Esophagus muscularis mucosa (tissue), 4 donors: ENCODE data around the gene FAM149B1. TPM values are rescaled to one million over a fixed set of nuclear protein-coding genes. Genes with fewer than 3 reads are reported as not detected.

Experiments used
- DNase-seq: peaks from one replicate; pipeline ENCODE4 v3.0.0-alpha.2; 2017; ENCODE audit errors: extremely low spot score
- H3K27ac ChIP-seq, 4 donors: fragments of 200-600 bp; sonication (generic); replicated peaks in 1 of 4; 1 replicate in 3 of 4; 2 replicates in 1 of 4; pipeline ENCODE4 v1.5.1; 2016 to 2019; ENCODE audit warnings: mild to moderate bottlenecking in 1 of 4
- H3K27me3 ChIP-seq, 4 donors: fragments of 200-600 bp; sonication (generic); one replicate each; pipeline versions ENCODE4 v1.5.1 to v1.6.0; 2016 to 2019
- H3K36me3 ChIP-seq, 4 donors: fragments of 200-600 bp; sonication (generic); one replicate each; pipeline ENCODE4 v1.5.1; 2016 to 2019
- H3K4me1 ChIP-seq, 4 donors: fragments of 200-600 bp; sonication (generic); one replicate each; pipeline ENCODE4 v1.5.1; 2016 to 2019
- H3K4me3 ChIP-seq, 4 donors: fragments of 200-600 bp; sonication (generic); 1 replicate in 2 of 4; 2 replicates in 2 of 4; pipeline ENCODE4 v1.5.1; 2016 to 2019; ENCODE audit warnings: mild to moderate bottlenecking in 4 of 4, moderate library complexity in 1 of 4
- H3K9me3 ChIP-seq, 4 donors: fragments of 200-600 bp; sonication (generic); 1 replicate in 3 of 4; 2 replicates in 1 of 4; pipeline ENCODE4 v1.5.1; 2016 to 2019
- EP300 ChIP-seq: sonication (generic); formaldehyde crosslinking; IDR thresholded peaks from one replicate; pipeline ENCODE4 v1.6.1; 2017; ENCODE audit warnings: antibody characterized with exemption
- POLR2A ChIP-seq: fragments of 450-650 bp; IDR thresholded peaks from one replicate; pipeline ENCODE4 v1.6.1; 2017; ENCODE audit warnings: antibody characterized with exemption, moderate library complexity, mild to moderate bottlenecking, low read depth
- POLR2AphosphoS5 ChIP-seq, 2 donors: sonication (generic); formaldehyde crosslinking; IDR thresholded peaks; one replicate each; pipeline ENCODE4 v1.6.1; 2017; ENCODE audit warnings: antibody characterized with exemption in 2 of 2
- WGBS: methylation state at CpG from one replicate; pipeline ENCODE4 v1.1.5; 2018; 5-methylcytosine and 5-hydroxymethylcytosine counted together
- intact Hi-C: fragments of 100-400 bp; cut with DNase I; formaldehyde crosslinking; loops from one replicate; pipeline ENCODE4 v1.15.1; 2023
- total RNA-seq, 4 donors: library from RNA; depleted of rRNA; stranded (reverse); fragments of >200 nt; gene quantifications; one replicate each; pipeline versions ENCODE4 v1.1.0 to v1.2.1, GENCODE V29; 2016
- TF ChIP-seq, protein P1 (sequence below), 3 experiments: fragments of 200-600 bp in 2 of 3; fragments of 450-650 bp in 1 of 3; sonication (generic) in 2 of 3; IDR thresholded peaks; one replicate each; pipeline ENCODE4 v1.5.1; 2017 to 2019; ENCODE audit warnings: antibody characterized with exemption in 3 of 3, mild to moderate bottlenecking in 2 of 3, moderate library complexity in 1 of 3

The FAM149B1 gene
- total RNA-seq, 4 donors from 2014 or later, result 14.1 to 18.0 (median 14.9) TPM

DNA sequence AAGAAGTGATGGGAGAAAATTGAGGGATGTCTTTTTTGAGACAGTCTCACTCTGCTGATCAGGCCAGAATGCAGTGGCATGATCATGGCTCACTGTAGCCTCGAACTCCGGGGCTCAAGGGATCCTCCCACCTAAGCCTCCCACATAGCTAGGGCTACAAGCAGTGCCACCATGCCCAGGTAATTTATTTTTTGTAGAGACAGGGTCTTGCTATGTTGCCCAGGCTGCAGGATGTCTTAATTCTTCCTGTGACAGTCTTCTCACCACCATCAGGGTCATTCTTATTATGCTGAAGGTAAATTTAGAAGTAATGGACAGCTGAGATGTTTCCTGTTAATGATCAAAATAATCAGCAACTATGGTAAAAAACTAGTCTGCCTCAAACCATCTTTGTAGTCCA lies 72.0 kb downstream of the FAM149B1 start:
- TF ChIP-seq POLR2AphosphoS5 (IDR thresholded peaks at IDR 0.05) (no peak), EP300 (no peak), POLR2A (no peak)
- TF ChIP-seq, protein P1, sequence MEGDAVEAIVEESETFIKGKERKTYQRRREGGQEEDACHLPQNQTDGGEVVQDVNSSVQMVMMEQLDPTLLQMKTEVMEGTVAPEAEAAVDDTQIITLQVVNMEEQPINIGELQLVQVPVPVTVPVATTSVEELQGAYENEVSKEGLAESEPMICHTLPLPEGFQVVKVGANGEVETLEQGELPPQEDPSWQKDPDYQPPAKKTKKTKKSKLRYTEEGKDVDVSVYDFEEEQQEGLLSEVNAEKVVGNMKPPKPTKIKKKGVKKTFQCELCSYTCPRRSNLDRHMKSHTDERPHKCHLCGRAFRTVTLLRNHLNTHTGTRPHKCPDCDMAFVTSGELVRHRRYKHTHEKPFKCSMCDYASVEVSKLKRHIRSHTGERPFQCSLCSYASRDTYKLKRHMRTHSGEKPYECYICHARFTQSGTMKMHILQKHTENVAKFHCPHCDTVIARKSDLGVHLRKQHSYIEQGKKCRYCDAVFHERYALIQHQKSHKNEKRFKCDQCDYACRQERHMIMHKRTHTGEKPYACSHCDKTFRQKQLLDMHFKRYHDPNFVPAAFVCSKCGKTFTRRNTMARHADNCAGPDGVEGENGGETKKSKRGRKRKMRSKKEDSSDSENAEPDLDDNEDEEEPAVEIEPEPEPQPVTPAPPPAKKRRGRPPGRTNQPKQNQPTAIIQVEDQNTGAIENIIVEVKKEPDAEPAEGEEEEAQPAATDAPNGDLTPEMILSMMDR (IDR thresholded peaks at IDR 0.05), result no peak
- H3K36me3 ChIP-seq, result peaks cover 33 to 88% (median 64%) of the 10 kb centered on the region in 4 donors
- intact Hi-C loops, result no loop called here
- H3K9me3 ChIP-seq, result no peaks in the 10 kb centered on the region
- no peaks in the 10 kb centered on the region for H3K27me3 ChIP-seq
- H3K27ac ChIP-seq, result no peak overlapping the region
- H3K4me3 ChIP-seq, result no peak overlapping the region
- peaks cover 0 to 9% (median 4%) of the 10 kb centered on the region in 4 donors for H3K4me1 ChIP-seq
- no peak for DNase-seq
- 93% methylated on average over 2 of the region's 2 CpGs for WGBS

DNA sequence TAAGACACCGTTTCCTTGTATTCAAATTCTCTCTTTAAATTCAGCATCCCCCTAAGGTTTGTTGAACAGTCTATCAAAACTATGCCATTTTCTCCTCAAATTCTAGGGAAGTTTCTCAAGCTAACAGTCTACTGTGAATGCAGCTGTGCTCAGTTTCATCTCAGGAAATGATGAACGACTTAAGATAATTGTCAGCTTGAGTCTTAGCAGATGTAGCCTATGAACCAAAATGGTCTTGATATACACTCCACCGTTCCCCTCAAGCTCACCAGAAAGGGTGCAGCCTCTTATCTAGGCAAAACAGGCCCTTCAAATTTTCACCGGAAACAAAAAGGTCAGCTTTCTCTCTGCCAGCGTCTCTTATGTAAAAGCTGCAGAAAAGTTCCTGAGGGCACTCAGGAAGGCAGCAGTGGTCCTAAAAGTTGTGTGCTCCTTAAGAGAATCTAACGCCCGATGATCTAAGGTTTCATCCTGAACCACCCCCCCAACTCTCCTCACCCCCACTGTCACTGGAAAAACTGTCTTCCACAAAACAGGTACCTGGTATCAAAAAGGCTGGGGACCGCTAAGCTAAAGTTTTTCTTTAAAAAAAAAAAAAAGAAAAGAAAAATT lies 77.1 kb downstream of the FAM149B1 start:
- no peak overlapping the region for H3K27ac ChIP-seq
- TF ChIP-seq, protein P1 (IDR thresholded peaks at IDR 0.05), result no peak
- TF ChIP-seq POLR2AphosphoS5 (IDR thresholded peaks at IDR 0.05) (no peak), POLR2A (no peak), EP300 (no peak)
- DNase-seq, result no peak
- peaks cover 15 to 36% (median 28%) of the 10 kb centered on the region in 4 donors for H3K4me1 ChIP-seq
- WGBS, result 59% methylated on average over 8 of the region's 8 CpGs
- no peak overlapping the region for H3K4me3 ChIP-seq
- H3K27me3 ChIP-seq, result no peaks in the 10 kb centered on the region
- no peaks in the 10 kb centered on the region for H3K9me3 ChIP-seq
- peaks cover 30 to 63% (median 49%) of the 10 kb centered on the region in 4 donors for H3K36me3 ChIP-seq
- intact Hi-C loops, result no loop called here

DNA sequence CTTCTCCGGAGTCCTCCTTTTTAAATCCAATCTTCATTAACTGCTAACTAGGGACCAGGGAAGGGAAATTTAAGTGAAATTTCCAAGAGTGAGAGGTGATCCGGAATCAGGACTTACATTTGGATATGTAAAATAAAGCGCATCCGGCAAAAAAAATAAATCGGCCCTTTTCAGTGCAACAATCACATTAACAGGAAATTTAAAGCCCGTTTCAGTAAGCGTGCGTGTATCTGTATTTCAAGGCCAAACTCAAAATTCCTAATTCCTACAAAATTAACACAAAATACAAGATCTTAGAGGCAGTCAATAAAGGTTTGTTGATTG lies 78.4 kb downstream of the FAM149B1 start:
- Histone ChIP-seq H3K27ac (peak overlapping the region; percentile 80 to 88 (median 84)), H3K36me3 (peaks cover 21 to 60% (median 46%) of the 10 kb centered on the region in 4 donors), H3K4me1 (peaks cover 22 to 44% (median 36%) of the 10 kb centered on the region in 4 donors), H3K27me3 (no peaks in the 10 kb centered on the region), H3K4me3 (peak overlapping the region; percentile 76 to 90 (median 82)), H3K9me3 (no peaks in the 10 kb centered on the region)
- intact Hi-C loops, result no loop called here
- DNase-seq, result no peak
- TF ChIP-seq POLR2A (no peak), POLR2AphosphoS5 (IDR thresholded peaks at IDR 0.05) (no peak), EP300 (no peak)
- TF ChIP-seq, protein P1 (IDR thresholded peaks at IDR 0.05), result no peak
- 5% methylated on average over 8 of the region's 8 CpGs for WGBS

DNA sequence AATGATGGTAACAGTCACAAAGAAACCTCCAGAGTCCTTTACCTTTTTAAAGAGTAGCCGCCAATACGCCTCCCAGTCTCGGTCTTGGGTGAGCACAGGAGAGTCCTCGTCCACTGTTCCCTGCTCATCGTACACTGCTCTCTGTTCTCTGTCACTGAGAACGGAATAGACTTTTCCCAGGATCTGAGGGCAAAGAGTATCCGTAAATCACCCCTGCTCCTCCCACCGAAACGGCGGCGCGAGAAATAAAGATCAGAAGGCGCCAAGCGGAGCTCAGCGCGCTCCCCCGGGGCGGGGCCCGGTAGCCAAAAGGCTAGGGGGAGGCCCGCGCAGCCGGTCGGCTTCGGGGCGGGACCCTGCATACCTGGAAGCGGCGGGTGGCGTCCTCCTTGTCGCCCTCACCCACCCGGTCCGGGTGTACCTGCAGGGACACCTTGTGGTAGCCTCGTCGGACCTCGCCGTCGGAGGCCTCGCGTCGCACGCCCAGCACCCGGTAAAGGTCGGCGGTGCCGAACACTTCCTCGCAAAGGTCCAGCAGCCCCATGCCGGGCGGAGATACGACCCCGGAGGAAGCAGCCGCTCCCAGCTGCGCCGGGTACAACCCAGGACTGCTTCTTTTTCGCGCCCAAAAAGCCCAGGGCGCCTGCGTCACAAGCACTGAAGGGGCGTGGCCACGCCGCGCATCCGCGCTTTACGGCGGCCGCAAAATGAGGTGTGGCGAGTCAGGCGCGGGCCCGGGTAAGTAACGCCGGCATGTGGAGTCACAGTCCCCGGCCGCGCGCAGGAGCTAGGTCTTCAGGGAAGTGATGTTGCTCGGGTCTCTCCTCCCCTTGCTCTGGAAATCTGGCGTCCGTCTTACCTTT lies 79.0 kb downstream of the FAM149B1 start, which contains the start of gene DNAJC9:
TSS of gene DNAJC9 (minus strand) at position 610 of the 863 bp plus-strand sequence. CDS start at position 544, 66 bp downstream.
- Histone ChIP-seq H3K27ac (peak within 1 kb of the TSS; percentile 80 to 88 (median 84)), H3K36me3 (peaks cover 21 to 55% (median 41%) of the 10 kb centered on the region in 4 donors), H3K27me3 (no peaks in the 10 kb centered on the region), H3K9me3 (no peaks in the 10 kb centered on the region), H3K4me1 (peaks cover 27 to 50% (median 42%) of the 10 kb centered on the region in 4 donors), H3K4me3 (peak within 1 kb of the TSS; percentile 76 to 90 (median 82))
- no peak for TF ChIP-seq EP300
- TF ChIP-seq POLR2A, result peak; percentile 86
- TF ChIP-seq, protein P1 (IDR thresholded peaks at IDR 0.05), result no peak
- peak; percentile 96 to 99 for TF ChIP-seq POLR2AphosphoS5 (IDR thresholded peaks at IDR 0.05)
- intact Hi-C loops, result no loop called here
- 0% methylated on average over 28 of the region's 78 CpGs for WGBS
- DNase-seq, result peak; percentile 98
